Epithelial cell of prostate (primary cell): ENCODE data around the gene ROBO1.
"Not testable (repeated sequence)": the region's sequence is repeated elsewhere in the genome, so short reads cannot be mapped to it uniquely, and the experiment has no call there.

Experiments used
- DNase-seq: peaks from one replicate; pipeline ENCODE4 v3.0.0-alpha.2; 2011; ENCODE audit warnings: low read depth, low spot score
- H3K27ac ChIP-seq: fragments of 450-650 bp; 2 replicates; pipeline ENCODE4 v1.5.1; 2017; ENCODE audit warnings: mild to moderate bottlenecking

The ROBO1 gene

DNA sequence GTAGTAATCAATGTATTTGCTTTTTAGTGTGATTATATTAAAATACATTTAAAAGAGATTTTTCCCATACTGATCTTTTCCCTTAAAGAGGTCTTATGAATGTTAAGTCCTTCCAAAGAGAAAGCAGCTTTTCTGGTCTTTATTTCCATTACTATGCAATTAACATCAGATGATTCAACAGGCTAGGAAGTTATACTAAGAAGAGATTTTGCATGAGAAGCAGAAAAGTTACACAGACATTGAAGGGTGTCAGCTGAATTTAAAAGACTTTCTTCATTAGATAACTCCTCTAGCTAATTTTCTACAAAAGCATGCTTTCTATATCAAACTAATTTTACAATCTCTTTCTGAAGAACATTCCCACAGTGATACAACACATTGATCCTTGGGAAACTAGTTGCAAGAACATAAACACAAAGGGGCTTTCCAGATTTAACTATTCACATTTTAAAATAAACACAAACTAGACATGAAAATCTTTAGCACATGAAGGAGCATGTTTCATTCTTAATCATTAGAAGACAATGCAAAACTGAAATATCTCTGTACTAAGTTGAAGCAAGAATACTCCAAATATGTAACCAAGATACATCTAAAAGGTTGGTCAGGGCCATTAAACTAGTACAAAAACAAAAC, 965.8 kb downstream of the ROBO1 start:
- DNase-seq = no peak
- H3K27ac ChIP-seq = no peak overlapping the region

DNA sequence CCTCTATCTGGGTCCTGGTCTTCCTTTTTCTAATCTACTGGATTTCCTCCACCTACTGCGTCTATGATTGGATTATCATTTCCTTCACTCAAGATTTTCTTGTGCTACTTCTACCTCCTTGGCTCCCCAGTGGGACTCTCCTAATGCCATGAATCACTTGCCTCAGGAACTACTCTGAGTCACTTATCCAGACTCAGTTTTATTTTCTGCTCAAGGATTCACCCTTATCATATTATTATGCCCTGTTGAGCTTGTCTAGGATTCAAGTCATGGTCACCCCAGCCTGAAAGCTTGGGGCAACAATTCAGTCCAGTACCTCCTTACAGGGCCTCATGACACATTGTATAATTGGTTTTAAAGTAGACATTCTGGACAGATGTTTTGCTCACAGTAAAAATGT, 968.1 kb downstream of the ROBO1 start:
- H3K27ac ChIP-seq = no peak overlapping the region
- DNase-seq = no peak

DNA sequence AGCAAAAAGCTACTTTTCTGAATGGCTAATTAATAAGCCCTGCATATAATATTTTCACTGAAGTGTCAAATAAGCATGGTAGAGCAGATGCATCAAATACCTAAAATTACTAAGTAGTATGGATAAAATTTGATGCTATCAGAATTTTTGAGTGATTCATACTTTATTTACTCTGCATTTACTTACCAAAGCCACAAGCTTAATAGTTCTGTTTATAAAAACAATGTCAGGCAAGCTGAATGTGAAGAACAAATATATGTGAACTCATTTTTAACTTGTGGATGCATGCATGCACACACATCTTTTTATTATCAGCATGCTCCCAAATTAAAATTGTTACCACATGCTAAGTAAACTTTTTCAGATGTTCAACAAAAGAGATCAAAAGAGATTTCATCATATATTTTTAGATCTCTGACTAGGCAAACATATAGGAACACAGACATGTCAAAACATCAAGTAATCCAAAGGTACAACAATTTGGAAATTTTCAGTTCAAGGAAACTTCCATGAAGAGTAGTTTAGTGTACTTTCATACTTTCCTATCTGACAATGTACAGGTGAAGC, 969.4 kb downstream of the ROBO1 start:
- DNase-seq = peak; percentile 24
- no peak overlapping the region for H3K27ac ChIP-seq

DNA sequence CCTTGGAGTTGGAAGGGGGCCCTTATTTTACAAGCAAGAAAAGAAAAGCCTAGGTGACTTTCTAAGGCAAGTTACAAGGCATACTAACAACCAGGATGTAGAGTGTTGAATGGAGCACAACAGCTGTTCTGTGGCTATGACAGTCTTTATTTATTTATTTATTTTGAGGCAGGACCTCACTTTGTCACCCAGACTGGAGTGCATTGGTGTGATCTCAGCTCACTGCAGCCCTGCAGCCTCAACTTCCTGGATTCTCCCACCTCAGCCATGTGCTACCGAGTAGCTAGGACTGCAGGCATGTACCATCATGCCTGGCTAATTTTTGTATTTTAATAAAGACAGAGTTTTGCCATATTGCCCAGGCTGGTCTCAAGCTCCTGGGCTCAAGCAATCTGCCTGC, 973.4 kb downstream of the ROBO1 start:
- no peak for DNase-seq
- H3K27ac ChIP-seq = no peak overlapping the region

GRCh38 chr3:78792733-78793132, 975.1 kb downstream of the ROBO1 start:
- H3K27ac ChIP-seq = no peak overlapping the region
- DNase-seq = no peak

GRCh38 chr3:78792212-78792611, 975.6 kb downstream of the ROBO1 start:
- no peak overlapping the region for H3K27ac ChIP-seq
- DNase-seq = no peak

GRCh38 chr3:78791753-78792152, 976.0 kb downstream of the ROBO1 start:
- DNase-seq = no peak

DNA sequence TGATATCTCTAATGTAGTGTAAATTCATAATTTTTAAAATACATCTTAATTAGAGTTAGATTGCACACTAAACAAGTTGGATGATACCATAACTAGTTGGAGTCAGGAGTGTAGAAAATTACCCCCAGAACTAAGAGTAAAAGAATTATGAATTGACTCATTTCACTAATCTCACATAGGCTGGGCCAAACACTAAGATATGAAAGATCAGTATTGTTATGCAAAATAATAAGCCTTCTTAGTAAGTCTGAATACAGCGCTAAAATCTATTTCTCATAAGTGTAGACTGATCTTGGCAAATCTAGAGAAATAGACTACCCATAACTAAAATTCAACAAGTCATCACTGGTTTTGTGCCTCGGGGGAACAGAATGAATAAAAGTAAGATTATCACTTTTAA, 979.0 kb downstream of the ROBO1 start:
- DNase-seq = no peak
- no peak overlapping the region for H3K27ac ChIP-seq

More at GRCh38 chr3:78791753-78792152, 976.0 kb downstream of the ROBO1 start:
- no peak overlapping the region for H3K27ac ChIP-seq

DNA sequence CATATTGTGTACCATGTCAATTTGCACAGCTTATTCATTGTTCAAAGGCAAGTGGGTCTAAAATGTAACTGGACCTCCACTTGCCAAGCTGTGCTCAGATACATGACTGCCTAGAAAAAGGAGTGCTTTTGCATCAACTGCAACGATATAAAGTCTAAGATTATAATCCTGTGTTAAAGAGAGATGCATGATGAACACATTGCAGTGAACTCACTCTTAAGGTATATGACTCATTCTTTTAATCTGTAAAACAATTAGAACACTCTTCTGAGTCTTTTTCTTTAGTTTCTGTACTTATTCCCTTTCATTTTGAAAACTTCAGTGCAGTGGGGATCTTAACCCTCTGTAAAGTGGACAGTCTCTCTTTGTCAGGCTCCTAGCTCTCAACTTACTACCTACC, 982.8 kb downstream of the ROBO1 start:
- no peak overlapping the region for H3K27ac ChIP-seq
- DNase-seq = no peak

GRCh38 chr3:78781351-78781750, 986.4 kb downstream of the ROBO1 start:
- no peak for DNase-seq
- H3K27ac ChIP-seq = no peak overlapping the region

- no peak for DNase-seq
- no peak overlapping the region for H3K27ac ChIP-seq
Observed at GRCh38 chr3:78765671-78766485, 1001.9 kb downstream of the ROBO1 start.

GRCh38 chr3:78764634-78765033, 1003.2 kb downstream of the ROBO1 start:
- H3K27ac ChIP-seq = no peak overlapping the region
- no peak for DNase-seq

GRCh38 chr3:78762121-78762520, 1005.7 kb downstream of the ROBO1 start:
- no peak overlapping the region for H3K27ac ChIP-seq
- DNase-seq = no peak

DNA sequence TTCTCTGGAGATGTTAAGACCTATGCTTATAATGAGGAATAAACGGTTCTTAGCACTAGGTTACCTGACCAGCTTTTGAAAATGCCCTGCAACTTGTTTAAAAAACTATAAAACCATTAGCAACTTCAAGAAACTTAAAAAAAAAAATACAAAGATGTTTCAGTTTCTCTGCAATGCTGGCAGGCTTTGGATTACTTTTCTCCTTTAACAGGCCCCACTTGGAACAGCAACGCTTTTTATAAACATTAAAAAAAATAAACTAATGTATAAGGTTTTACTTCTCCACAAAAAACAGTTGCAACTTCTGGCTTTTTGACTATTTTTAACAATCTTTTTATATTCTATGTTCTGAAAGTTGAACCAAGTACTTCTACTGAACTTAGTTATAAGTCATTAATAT, 1006.7 kb downstream of the ROBO1 start:
- DNase-seq = no peak

GRCh38 chr3:78757731-78758130, 1010.1 kb downstream of the ROBO1 start:
- H3K27ac ChIP-seq = no peak overlapping the region
- no peak for DNase-seq

More for the DNA sequence above, 1006.7 kb downstream of the ROBO1 start:
- H3K27ac ChIP-seq = no peak overlapping the region

DNA sequence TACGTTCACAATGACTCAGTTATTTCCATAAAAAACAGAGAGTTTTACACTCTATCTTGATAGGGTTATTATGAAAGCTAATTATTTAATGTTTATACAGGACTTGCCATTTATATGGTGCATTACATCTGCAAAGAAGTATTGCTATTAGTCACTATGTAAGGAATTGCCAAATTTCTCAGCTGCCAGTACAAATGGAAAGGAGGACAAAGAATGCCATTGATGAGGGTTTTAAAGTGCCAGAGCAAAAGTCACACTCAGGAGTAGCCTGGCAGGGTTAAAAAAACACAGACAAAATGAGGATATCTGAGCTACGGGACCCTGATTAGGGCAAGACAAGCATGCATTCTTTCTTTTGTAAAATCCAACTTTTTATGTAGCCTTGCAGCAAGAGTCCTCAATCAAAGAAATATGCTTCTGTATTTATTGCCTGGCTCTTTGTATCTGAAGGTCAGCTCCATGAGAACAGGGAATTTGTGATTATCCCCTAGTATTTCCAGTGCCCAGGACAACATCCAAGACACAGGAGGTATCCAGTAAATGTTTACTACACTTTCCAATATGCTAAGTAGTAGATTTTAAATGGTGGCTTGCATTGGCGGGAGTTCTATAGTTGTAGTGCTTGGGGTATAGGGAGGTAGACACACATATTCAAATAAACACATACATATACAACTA, 1013.6 kb downstream of the ROBO1 start:
- peak overlapping the region; percentile 1 for H3K27ac ChIP-seq
- peak; percentile 16 for DNase-seq

DNA sequence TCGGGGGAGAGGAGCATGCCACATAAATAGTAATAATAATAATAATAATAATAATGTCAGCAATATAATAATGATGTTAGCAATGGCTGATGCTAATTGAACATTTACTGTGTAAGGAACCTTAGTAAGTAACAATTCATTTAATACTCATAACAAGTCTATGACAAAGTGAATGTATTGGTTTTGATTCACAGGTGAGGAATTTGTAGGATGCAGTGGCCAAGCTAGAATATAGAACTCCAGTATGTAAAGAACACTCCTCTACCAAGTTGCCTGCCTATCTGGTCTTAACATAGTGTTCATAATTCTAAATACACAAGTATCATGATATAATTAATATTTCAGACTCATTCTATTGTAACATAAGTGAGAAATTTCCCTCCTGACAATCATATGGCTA, 1016.5 kb downstream of the ROBO1 start:
- no peak for DNase-seq

GRCh38 chr3:78750291-78750690, 1017.5 kb downstream of the ROBO1 start:
- not testable (repeated sequence) for DNase-seq, H3K27ac ChIP-seq

More for the DNA sequence above, 1016.5 kb downstream of the ROBO1 start:
- H3K27ac ChIP-seq = no peak overlapping the region

DNA sequence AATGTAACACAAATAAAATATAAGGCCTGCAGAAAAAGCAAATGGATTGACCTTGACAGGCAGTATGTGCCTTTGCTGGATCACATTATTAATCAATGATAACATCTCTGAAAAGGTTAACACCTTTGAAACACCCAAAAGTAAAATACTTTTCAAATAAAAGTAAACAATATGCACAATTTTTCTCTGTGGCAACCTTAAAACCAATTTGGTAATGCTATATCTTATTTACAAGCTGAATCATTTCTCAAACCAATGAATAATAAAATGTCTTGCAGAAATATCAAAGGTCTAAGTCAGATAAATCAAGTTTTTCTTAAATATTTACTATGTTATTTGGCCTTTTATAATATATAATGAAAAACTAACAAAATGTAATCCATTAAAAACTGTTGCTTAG, 1018.7 kb downstream of the ROBO1 start:
- no peak for DNase-seq
- H3K27ac ChIP-seq = no peak overlapping the region

DNA sequence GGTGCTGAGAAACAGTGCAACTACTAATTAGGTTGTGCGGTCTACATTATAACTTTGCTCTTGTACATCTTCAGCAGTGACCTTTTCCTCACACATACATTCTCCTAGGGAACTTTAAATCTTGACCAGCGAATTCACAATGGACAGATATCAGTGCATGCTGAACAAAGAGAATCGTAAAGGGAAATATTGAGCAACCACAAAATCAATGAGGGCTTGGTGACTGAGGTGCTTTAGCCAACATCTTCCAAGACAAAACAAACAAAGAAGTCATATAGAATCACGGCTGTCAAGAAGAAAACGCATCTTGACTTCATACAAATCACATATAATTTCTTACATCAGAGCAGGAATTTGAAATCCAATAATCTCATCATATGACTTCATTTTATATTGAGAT, 1022.0 kb downstream of the ROBO1 start:
- no peak for DNase-seq
- H3K27ac ChIP-seq = no peak overlapping the region

- no peak overlapping the region for H3K27ac ChIP-seq
- no peak for DNase-seq
Observed at GRCh38 chr3:78742491-78742890, 1025.3 kb downstream of the ROBO1 start.
